HCT116 (cell line): ENCODE results near the gene ACCS. TPM values are rescaled to one million over a fixed set of nuclear protein-coding genes. Genes with fewer than 3 reads are reported as not detected.

ENCODE experiments used
- ATAC-seq: fragments of 200-7000 bp; cut with Tn5 transposase; 2 replicates; pipeline ENCODE4 v1.9.1; 2020; ENCODE audit warnings: mild to moderate bottlenecking, moderate library complexity
- BruUV-seq: library from RNA; stranded (reverse); fragments of 400-500 nt; replicated peaks from 2 replicates; lab custom pipeline; 2021; lab: Mats Ljungman, UMichigan
- CTCF ChIA-PET: fragments of 300-600 bp; sonication (Branson Sonifier 250); formaldehyde crosslinking; loops from one replicate; lab custom pipeline; 2021; ENCODE audit warnings: antibody characterized with exemption; lab: Charles Lee
- POLR2A ChIA-PET: fragments of 300-600, 350-600 bp; sonication (Branson Sonifier 250); formaldehyde crosslinking; loops from one replicate; lab custom pipeline; 2021; ENCODE audit warnings: antibody characterized with exemption; lab: Charles Lee
- RAD21 ChIA-PET, 2 experiments: fragments of 300-600 bp; sonication (Branson Sonifier 250); formaldehyde crosslinking; loops; one replicate each; lab custom pipeline; 2023; ENCODE audit warnings: low total read pairs in 2 of 2; ENCODE audit not compliant: uncharacterized antibody in 2 of 2, unreplicated experiment in 2 of 2, low non-redundant PET in 1 of 2; lab: Charles Lee
- DNase-seq: peaks from one replicate; pipeline ENCODE4 v3.0.0-alpha.2; 2010; ENCODE audit warnings: low read depth, low spot score
- H2AFZ ChIP-seq: fragments of 200-600 bp; shearing (Covaris generic), sonication (generic); 2 replicates; pipeline ENCODE4 v1.6.1; 2017; ENCODE audit warnings: low read depth, mixed run types, mixed read lengths, antibody characterized with exemption, low read length; ENCODE audit not compliant: poor library complexity, severe bottlenecking
- H3K27ac ChIP-seq: 2 replicates; pipeline ENCODE4 v1.5.1; 2012; ENCODE audit warnings: low read depth, low read length
- H3K27me3 ChIP-seq: fragments of 200-600 bp; sonication (generic); 2 replicates; pipeline ENCODE4 v1.6.1; 2016; ENCODE audit warnings: mixed run types, low read length, mixed read lengths; ENCODE audit not compliant: insufficient read depth
- H3K36me3 ChIP-seq, 2 experiments: fragments of 200-500 bp in 1 of 2; fragments of 200-600 bp in 1 of 2; sonication (Bioruptor generic) in 1 of 2; sonication (generic) in 1 of 2; 2 replicates each; pipeline versions ENCODE4 v1.5.1 to v1.6.1; 2014 to 2016; ENCODE audit warnings: low read length in 2 of 2, inconsistent platforms in 1 of 2, mixed read lengths in 1 of 2, mixed run types in 1 of 2; ENCODE audit not compliant: insufficient read depth in 2 of 2, control insufficient read depth in 1 of 2
- H3K4me1 ChIP-seq, 2 experiments: fragments of 200-600 bp in 1 of 2; sonication (generic) in 1 of 2; 2 replicates each; pipeline versions ENCODE4 v1.5.1 to v1.6.1; 2012 to 2017; ENCODE audit warnings: low read length in 2 of 2, inconsistent platforms in 1 of 2, mild to moderate bottlenecking in 1 of 2, mixed read lengths in 1 of 2, mixed run types in 1 of 2, moderate library complexity in 1 of 2; ENCODE audit not compliant: insufficient read depth in 2 of 2, control insufficient read depth in 1 of 2
- H3K4me2 ChIP-seq: fragments of 200-600 bp; sonication (generic); 2 replicates; pipeline ENCODE4 v1.6.1; 2017; ENCODE audit warnings: mixed run types, low read length, mixed read lengths
- H3K4me3 ChIP-seq, 2 experiments: fragments of 200-600 bp in 1 of 2; sonication (generic) in 1 of 2; replicated peaks in 1 of 2; 2 replicates each; pipeline ENCODE4 v1.5.1; 2011 to 2016; ENCODE audit warnings: low read length in 2 of 2, control low read depth in 1 of 2, low read depth in 1 of 2, mild to moderate bottlenecking in 1 of 2, mixed read lengths in 1 of 2, mixed run types in 1 of 2
- H3K79me2 ChIP-seq: fragments of 200-600 bp; sonication (generic); 2 replicates; pipeline ENCODE4 v1.6.1; 2017; ENCODE audit warnings: mild to moderate bottlenecking, mixed run types, low read length, moderate library complexity, mixed read lengths; ENCODE audit not compliant: insufficient read depth
- H3K9ac ChIP-seq: fragments of 200-600 bp; sonication (generic); 2 replicates; pipeline ENCODE4 v1.6.1; 2016; ENCODE audit warnings: low read length, mixed read lengths
- H3K9me2 ChIP-seq: fragments of 200-600 bp; sonication (generic), shearing (Covaris generic); 2 replicates; pipeline ENCODE4 v1.6.1; 2017; ENCODE audit warnings: mixed run types, mild to moderate bottlenecking, moderate library complexity; ENCODE audit not compliant: insufficient read depth
- H3K9me3 ChIP-seq, 2 experiments: fragments of 200-500 bp in 1 of 2; fragments of 200-600 bp in 1 of 2; sonication (Bioruptor generic) in 1 of 2; sonication (generic) in 1 of 2; 2 replicates each; pipeline ENCODE4 v1.6.1; 2014 to 2017; ENCODE audit warnings: low read length in 2 of 2, mixed read lengths in 2 of 2, inconsistent platforms in 1 of 2, low read depth in 1 of 2, mild to moderate bottlenecking in 1 of 2, mixed run types in 1 of 2, moderate library complexity in 1 of 2; ENCODE audit not compliant: control insufficient read depth in 1 of 2, insufficient read depth in 1 of 2
- H4K20me1 ChIP-seq: fragments of 200-600 bp; sonication (generic), shearing (Covaris generic); 2 replicates; pipeline ENCODE4 v1.6.1; 2017; ENCODE audit warnings: mixed run types, mild to moderate bottlenecking, moderate library complexity; ENCODE audit not compliant: insufficient read depth
- JUND ChIP-seq: IDR thresholded peaks from 2 replicates; pipeline ENCODE4 v1.6.1; 2012
- POLR2AphosphoS5 ChIP-seq: IDR thresholded peaks from 2 replicates; pipeline ENCODE4 v1.6.1; 2011; ENCODE audit warnings: mild to moderate bottlenecking, low read depth, low read length, moderate library complexity
- RAD21 ChIP-seq: IDR thresholded peaks from 2 replicates; pipeline ENCODE4 v1.6.1; 2012; ENCODE audit warnings: low read depth, mild to moderate bottlenecking
- SP1 ChIP-seq: IDR thresholded peaks from 2 replicates; pipeline ENCODE4 v1.6.1; 2012; ENCODE audit warnings: low read depth
- ZNF274 ChIP-seq: fragments of 200-500 bp; sonication (Bioruptor generic); IDR thresholded peaks from 2 replicates; pipeline ENCODE4 v1.6.1; 2014; ENCODE audit warnings: mild to moderate bottlenecking, low read depth, low read length, inconsistent platforms
- intact Hi-C: fragments of 100-400 bp; cut with micrococcal nuclease; formaldehyde crosslinking; loops from 2 replicates; pipeline ENCODE4 v1.10.0; 2022
- total RNA-seq: library from RNA; stranded (reverse); gene quantifications from one replicate; pipeline ENCODE4 v1.2.1, GENCODE V29; 2021; ENCODE audit not compliant: unreplicated experiment
- TF ChIP-seq, protein P1 (sequence below), 3 experiments: fragments of 200-600 bp in 1 of 3; sonication (generic) in 1 of 3; IDR thresholded peaks in 2 of 3; conservative IDR thresholded peaks in 1 of 3; 2 replicates each; pipeline ENCODE4 v1.5.1; 2012 to 2017; ENCODE audit warnings: low read depth in 2 of 3, low read length in 2 of 3, antibody characterized with exemption in 1 of 3, borderline replicate concordance in 1 of 3, control low read depth in 1 of 3, mild to moderate bottlenecking in 1 of 3, mixed read lengths in 1 of 3, mixed run types in 1 of 3, moderate library complexity in 1 of 3; ENCODE audit not compliant: insufficient read depth in 1 of 3
- TF ChIP-seq, protein P2 (sequence below): IDR thresholded peaks from 2 replicates; pipeline ENCODE4 v1.6.1; 2012; ENCODE audit warnings: low read depth
- TF ChIP-seq, protein P3 (sequence below): IDR thresholded peaks from 2 replicates; pipeline ENCODE4 v1.6.1; 2011; ENCODE audit warnings: mild to moderate bottlenecking, low read length, moderate library complexity; ENCODE audit not compliant: insufficient replicate concordance; ENCODE audit errors: extremely low read depth

The ACCS gene
- total RNA-seq, 1 experiment from 2014 or later: 13.2 TPM

DNA sequence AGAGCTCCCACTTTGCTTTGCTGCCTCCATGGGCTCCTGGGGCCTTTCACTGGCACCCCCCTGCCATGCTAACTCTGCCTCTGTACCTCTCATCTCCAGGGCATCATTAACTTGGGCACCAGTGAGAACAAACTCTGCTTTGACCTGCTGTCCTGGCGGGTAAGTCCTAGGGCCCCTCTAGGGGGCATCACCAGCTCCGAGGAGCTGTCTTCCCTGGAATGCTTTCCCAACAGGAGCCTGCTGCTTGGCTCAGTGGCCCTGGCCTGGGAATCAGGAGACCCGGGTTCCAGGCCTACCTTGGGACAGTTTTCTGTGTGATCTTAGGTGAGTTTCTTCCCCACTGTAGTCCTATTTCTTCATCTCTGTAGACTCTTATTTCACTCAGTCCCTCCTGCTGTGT, 5.1 kb downstream of the ACCS start:
- no TSS peak for BruUV-seq
- no peaks in the 10 kb centered on the region; a peak in 1 of 4 replicates for H3K36me3 ChIP-seq
- no peak overlapping the region for H3K4me3 ChIP-seq
- no peak overlapping the region for H2AFZ ChIP-seq
- H3K9ac ChIP-seq: no peak overlapping the region
- CTCF ChIA-PET: interaction anchor here (1.0 to 2.4 kb wide), 3 partner anchors 24 to 181 kb away, joined by 4 to 6 read pairs (median 4); partner anchors contain the start of gene EXT2
- DNase-seq (no peak), ATAC-seq (no peak)
- no peaks in the 10 kb centered on the region for H3K27me3 ChIP-seq
- POLR2A ChIA-PET: interaction anchor here (0.5 kb wide), 1 partner anchor 971 kb away, joined by 3 read pairs; no protein-coding TSS in a partner anchor
- peaks cover 3 to 8% of the 10 kb centered on the region in 2 experiments; a peak in 3 of 4 replicates for H3K4me1 ChIP-seq
- H3K9me3 ChIP-seq: no peaks in the 10 kb centered on the region
- no peak overlapping the region for H3K27ac ChIP-seq
- no peaks in the 10 kb centered on the region for H3K79me2 ChIP-seq
- no peak overlapping the region for H3K4me2 ChIP-seq
- intact Hi-C loops: no loop called here
- no peaks in the 10 kb centered on the region for H4K20me1 ChIP-seq
- RAD21 ChIA-PET: no interaction called here
- no peak for TF ChIP-seq SP1
- no peak for TF ChIP-seq ZNF274
- TF ChIP-seq, protein P1, sequence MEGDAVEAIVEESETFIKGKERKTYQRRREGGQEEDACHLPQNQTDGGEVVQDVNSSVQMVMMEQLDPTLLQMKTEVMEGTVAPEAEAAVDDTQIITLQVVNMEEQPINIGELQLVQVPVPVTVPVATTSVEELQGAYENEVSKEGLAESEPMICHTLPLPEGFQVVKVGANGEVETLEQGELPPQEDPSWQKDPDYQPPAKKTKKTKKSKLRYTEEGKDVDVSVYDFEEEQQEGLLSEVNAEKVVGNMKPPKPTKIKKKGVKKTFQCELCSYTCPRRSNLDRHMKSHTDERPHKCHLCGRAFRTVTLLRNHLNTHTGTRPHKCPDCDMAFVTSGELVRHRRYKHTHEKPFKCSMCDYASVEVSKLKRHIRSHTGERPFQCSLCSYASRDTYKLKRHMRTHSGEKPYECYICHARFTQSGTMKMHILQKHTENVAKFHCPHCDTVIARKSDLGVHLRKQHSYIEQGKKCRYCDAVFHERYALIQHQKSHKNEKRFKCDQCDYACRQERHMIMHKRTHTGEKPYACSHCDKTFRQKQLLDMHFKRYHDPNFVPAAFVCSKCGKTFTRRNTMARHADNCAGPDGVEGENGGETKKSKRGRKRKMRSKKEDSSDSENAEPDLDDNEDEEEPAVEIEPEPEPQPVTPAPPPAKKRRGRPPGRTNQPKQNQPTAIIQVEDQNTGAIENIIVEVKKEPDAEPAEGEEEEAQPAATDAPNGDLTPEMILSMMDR (IDR thresholded peaks at IDR 0.05 in 2 of 3, conservative IDR thresholded peaks at IDR 0.05 in 1 of 3; ENCODE audit: borderline replicate concordance in 1 of 3, insufficient read depth in 1 of 3, low read depth in 2 of 3, low read length in 2 of 3): peak in 2 of 3 experiments; percentile 27 to 35; a peak in 3 of 6 replicates
- H3K9me2 ChIP-seq: no peaks in the 10 kb centered on the region

DNA sequence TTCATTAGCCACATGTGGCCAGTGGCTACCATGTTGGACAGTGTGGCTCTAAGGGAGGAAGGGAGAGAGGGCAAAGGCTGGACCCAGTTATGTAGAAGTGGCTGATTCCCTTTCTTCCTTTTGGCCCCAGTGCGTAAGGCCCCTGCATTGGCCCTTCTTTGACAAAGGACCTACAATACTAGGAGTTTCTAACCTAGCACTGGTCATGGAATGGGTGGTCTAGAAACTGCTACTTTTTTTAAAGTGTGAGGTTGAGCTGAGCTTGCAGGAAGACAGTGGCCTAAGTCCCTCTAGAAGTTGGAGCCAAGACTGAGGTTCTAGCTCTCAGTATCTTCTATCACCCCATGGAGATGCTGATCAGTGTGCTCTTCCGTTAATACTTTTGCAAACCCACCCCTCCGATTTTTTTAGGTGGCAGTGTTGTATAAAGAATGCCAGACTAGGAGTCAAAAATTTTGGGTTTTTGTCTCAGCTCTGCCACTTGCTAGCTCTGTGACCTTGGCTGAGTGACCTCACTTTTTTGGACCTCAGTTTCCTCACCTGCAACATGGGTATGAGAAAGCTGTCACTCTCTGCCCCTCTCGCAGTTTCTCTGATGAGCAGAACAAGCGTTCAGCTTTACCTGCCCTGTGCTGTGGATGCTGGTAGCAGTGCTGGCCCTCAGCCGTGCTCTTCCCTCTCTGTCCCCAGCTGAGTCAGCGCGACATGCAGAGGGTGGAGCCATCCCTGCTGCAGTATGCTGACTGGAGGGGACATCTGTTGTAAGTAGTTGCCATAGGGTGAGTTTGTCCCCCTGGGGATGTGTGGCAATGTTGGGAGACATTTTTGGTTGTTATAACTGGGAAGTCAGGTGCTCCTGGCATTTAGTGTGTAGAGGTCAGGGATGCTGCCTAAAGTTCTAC, 6.9 kb downstream of the ACCS start:
- H3K27me3 ChIP-seq: no peaks in the 10 kb centered on the region
- intact Hi-C loops: no loop called here
- RAD21 ChIA-PET: no interaction called here
- H3K4me3 ChIP-seq: no peak overlapping the region
- H3K9me3 ChIP-seq: no peaks in the 10 kb centered on the region
- H3K36me3 ChIP-seq: no peaks in the 10 kb centered on the region; a peak in 1 of 4 replicates
- no peaks in the 10 kb centered on the region for H3K4me1 ChIP-seq
- no peaks in the 10 kb centered on the region for H3K9me2 ChIP-seq
- ATAC-seq: no peak
- no peak for DNase-seq
- no TSS peak for BruUV-seq
- no peaks in the 10 kb centered on the region for H4K20me1 ChIP-seq
- POLR2A ChIA-PET: no interaction called here
- H3K9ac ChIP-seq: no peak overlapping the region
- CTCF ChIA-PET: interaction anchor here (2.4 kb wide), 1 partner anchor 32 kb away, joined by 6 read pairs; no protein-coding TSS in a partner anchor
- no peak overlapping the region for H3K27ac ChIP-seq
- no peak overlapping the region for H2AFZ ChIP-seq
- no peak overlapping the region for H3K4me2 ChIP-seq
- H3K79me2 ChIP-seq: no peaks in the 10 kb centered on the region
- no peak for TF ChIP-seq ZNF274
- no peak for TF ChIP-seq POLR2AphosphoS5
- TF ChIP-seq, protein P2, sequence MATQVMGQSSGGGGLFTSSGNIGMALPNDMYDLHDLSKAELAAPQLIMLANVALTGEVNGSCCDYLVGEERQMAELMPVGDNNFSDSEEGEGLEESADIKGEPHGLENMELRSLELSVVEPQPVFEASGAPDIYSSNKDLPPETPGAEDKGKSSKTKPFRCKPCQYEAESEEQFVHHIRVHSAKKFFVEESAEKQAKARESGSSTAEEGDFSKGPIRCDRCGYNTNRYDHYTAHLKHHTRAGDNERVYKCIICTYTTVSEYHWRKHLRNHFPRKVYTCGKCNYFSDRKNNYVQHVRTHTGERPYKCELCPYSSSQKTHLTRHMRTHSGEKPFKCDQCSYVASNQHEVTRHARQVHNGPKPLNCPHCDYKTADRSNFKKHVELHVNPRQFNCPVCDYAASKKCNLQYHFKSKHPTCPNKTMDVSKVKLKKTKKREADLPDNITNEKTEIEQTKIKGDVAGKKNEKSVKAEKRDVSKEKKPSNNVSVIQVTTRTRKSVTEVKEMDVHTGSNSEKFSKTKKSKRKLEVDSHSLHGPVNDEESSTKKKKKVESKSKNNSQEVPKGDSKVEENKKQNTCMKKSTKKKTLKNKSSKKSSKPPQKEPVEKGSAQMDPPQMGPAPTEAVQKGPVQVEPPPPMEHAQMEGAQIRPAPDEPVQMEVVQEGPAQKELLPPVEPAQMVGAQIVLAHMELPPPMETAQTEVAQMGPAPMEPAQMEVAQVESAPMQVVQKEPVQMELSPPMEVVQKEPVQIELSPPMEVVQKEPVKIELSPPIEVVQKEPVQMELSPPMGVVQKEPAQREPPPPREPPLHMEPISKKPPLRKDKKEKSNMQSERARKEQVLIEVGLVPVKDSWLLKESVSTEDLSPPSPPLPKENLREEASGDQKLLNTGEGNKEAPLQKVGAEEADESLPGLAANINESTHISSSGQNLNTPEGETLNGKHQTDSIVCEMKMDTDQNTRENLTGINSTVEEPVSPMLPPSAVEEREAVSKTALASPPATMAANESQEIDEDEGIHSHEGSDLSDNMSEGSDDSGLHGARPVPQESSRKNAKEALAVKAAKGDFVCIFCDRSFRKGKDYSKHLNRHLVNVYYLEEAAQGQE: no peak
- TF ChIP-seq, protein P3, sequence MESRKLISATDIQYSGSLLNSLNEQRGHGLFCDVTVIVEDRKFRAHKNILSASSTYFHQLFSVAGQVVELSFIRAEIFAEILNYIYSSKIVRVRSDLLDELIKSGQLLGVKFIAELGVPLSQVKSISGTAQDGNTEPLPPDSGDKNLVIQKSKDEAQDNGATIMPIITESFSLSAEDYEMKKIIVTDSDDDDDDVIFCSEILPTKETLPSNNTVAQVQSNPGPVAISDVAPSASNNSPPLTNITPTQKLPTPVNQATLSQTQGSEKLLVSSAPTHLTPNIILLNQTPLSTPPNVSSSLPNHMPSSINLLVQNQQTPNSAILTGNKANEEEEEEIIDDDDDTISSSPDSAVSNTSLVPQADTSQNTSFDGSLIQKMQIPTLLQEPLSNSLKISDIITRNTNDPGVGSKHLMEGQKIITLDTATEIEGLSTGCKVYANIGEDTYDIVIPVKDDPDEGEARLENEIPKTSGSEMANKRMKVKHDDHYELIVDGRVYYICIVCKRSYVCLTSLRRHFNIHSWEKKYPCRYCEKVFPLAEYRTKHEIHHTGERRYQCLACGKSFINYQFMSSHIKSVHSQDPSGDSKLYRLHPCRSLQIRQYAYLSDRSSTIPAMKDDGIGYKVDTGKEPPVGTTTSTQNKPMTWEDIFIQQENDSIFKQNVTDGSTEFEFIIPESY: no peak
- no peak for TF ChIP-seq RAD21
- no peak for TF ChIP-seq JUND
